Effector CD8-positive, alpha-beta T cell (primary cell): ENCODE measurements around the gene PSMD14.

Source experiments
- DNase-seq: peaks from one replicate; lab custom pipeline; 2025; lab: John Stamatoyannopoulos, UW

The PSMD14 gene

DNA sequence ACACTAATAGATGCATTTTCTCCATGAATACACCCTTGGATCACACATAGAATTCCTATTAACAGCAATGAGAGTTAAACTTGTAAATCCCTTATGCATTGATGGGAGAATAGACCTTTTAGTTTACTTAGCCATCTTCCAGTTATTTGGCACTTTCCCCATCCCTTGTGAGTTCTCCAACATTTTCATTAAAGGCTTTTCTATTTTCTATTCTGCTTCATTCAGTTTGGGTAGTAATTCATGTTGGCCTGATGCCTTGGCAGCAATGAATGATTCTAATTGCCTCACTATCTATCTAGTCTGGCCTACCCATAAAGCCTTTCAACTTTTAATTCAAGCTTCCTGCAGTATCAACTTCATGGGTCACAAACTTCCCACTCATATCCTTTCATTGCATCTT lies 140.2 kb downstream of the PSMD14 start:
- DNase-seq: no peak
